Head of caudate nucleus (tissue), 42 donors: ENCODE measurements around the gene BEST4.
"Not testable (repeated sequence)": the region's sequence is repeated elsewhere in the genome, so short reads cannot be mapped to it uniquely, and the experiment has no call there.

Source experiments
- DNase-seq, 42 donors: peaks; one replicate each; pipeline versions ENCODE4 v3.0.0 to v3.0.0-alpha.2; 2020 to 2021; ENCODE audit warnings: mixed read lengths in 7 of 42
- intact Hi-C: fragments of 100-400 bp; cut with DNase I; formaldehyde crosslinking; loops from one replicate; pipeline ENCODE4 v1.15.0; 2022

Gene BEST4

GRCh38 chr1:44743211-44743610 lies 44.8 kb downstream of the BEST4 start:
- DNase-seq, result no peak
- intact Hi-C loops, result loop anchor here (5.0 kb wide), 1 partner anchor 34 kb away; the partner anchor contains the start of gene RPS8

GRCh38 chr1:44740179-44740617 lies 47.8 kb downstream of the BEST4 start:
- DNase-seq, result no peak
- intact Hi-C loops, result loop anchor here (5.0 kb wide), 1 partner anchor 37 kb away; the partner anchor contains the start of gene RPS8

- intact Hi-C loops, result loop anchor here (5.0 to 10.0 kb wide), 2 partner anchors 38 to 565 kb away; partner anchors contain the start of gene RPS8
- DNase-seq, result peak; percentile 93 to 99 (median 97)
These were observed 48.4 kb downstream of the BEST4 start, which contains the start of gene KIF2C for GRCh38 chr1:44739307-44740178. TSS of gene KIF2C (plus strand) at chr1:44739837. CDS start at chr1:44739933, 96 bp downstream.

- intact Hi-C loops, result loop anchor here (10.0 kb wide), 1 partner anchor 566 kb away; no protein-coding TSS in a partner anchor
- not testable (repeated sequence) for DNase-seq
These were observed 49.0 kb downstream of the BEST4 start for GRCh38 chr1:44738953-44739306.

GRCh38 chr1:44735992-44736391 lies 52.0 kb downstream of the BEST4 start:
- DNase-seq, result no peak
- intact Hi-C loops, result loop anchor here (10.0 kb wide), 1 partner anchor 569 kb away; no protein-coding TSS in a partner anchor

- no peak for DNase-seq
- intact Hi-C loops, result loop anchor here (10.0 kb wide), 1 partner anchor 571 kb away; no protein-coding TSS in a partner anchor
These were observed 54.2 kb downstream of the BEST4 start for GRCh38 chr1:44733784-44734183.
